H1 (cell line): ENCODE results near the gene GPR171. TPM values are rescaled to one million over a fixed set of nuclear protein-coding genes. Genes with fewer than 3 reads are reported as not detected.

Experiments
- CTCF ChIA-PET: fragments of 300-600 bp; sonication (Branson Sonifier 250); formaldehyde crosslinking; loops from one replicate; lab custom pipeline; 2021; ENCODE audit not compliant: partially characterized antibody; lab: Charles Lee
- POLR2A ChIA-PET: fragments of 300-600 bp; sonication (Branson Sonifier 250); formaldehyde crosslinking; loops from one replicate; lab custom pipeline; 2021; ENCODE audit warnings: inconsistent platforms; ENCODE audit not compliant: partially characterized antibody; lab: Charles Lee
- DNase-seq, 2 experiments: peaks; one replicate each; pipeline versions ENCODE4 v3.0.0 to v3.0.0-alpha.2; 2010 to 2022; ENCODE audit warnings: low spot score in 2 of 2, low read depth in 1 of 2, mixed read lengths in 1 of 2
- FAIRE-seq: peaks from 2 replicates; lab custom pipeline; 2011; peaks lifted over from hg19 to GRCh38; lab: Jason Lieb, UNC
- H2AFZ ChIP-seq: 2 replicates; pipeline ENCODE4 v1.8.1; 2012; ENCODE audit warnings: low read length, inconsistent platforms
- H2AK5ac ChIP-seq: 2 replicates; pipeline ENCODE4 v1.6.1; 2013; ENCODE audit warnings: low read depth, low read length
- H2BK120ac ChIP-seq: replicated peaks from 2 replicates; pipeline ENCODE3; 2013; ENCODE audit warnings: low read depth, low read length, inconsistent platforms
- H2BK12ac ChIP-seq: 2 replicates; pipeline ENCODE4 v1.6.1; 2013; ENCODE audit warnings: low read depth, low read length
- H2BK15ac ChIP-seq: 2 replicates; pipeline ENCODE4 v1.6.1; 2013; ENCODE audit warnings: low read length
- H2BK20ac ChIP-seq: 2 replicates; pipeline ENCODE4 v1.6.1; 2013; ENCODE audit warnings: low read length
- H2BK5ac ChIP-seq: 2 replicates; pipeline ENCODE4 v1.6.1; 2013; ENCODE audit warnings: low read depth, low read length
- H3K14ac ChIP-seq: 2 replicates; pipeline ENCODE4 v1.6.1; 2013; ENCODE audit warnings: inconsistent platforms; ENCODE audit not compliant: insufficient read length
- H3K18ac ChIP-seq: 2 replicates; pipeline ENCODE4 v1.6.1; 2013; ENCODE audit warnings: low read length; ENCODE audit errors: extremely low read depth
- H3K23ac ChIP-seq: 2 replicates; pipeline ENCODE4 v1.6.1; 2013; ENCODE audit warnings: inconsistent platforms; ENCODE audit not compliant: insufficient read length
- H3K23me2 ChIP-seq: 2 replicates; pipeline ENCODE4 v1.6.1; 2013; ENCODE audit warnings: low read depth, low read length
- H3K27ac ChIP-seq: 2 replicates; pipeline ENCODE4 v1.6.1; 2011; ENCODE audit warnings: low read depth, low read length, inconsistent platforms
- H3K27me3 ChIP-seq, 4 experiments: replicated peaks in 1 of 4; 1 replicate in 1 of 4; 2 replicates in 3 of 4; pipeline versions ENCODE4 v1.6.1 to v1.8.1; 2011 to 2013; ENCODE audit warnings: low read length in 3 of 4, mild to moderate bottlenecking in 3 of 4, inconsistent platforms in 2 of 4, mixed read lengths in 2 of 4, moderate library complexity in 1 of 4; ENCODE audit not compliant: control insufficient read depth in 3 of 4, insufficient read depth in 3 of 4; ENCODE audit errors: extremely low read depth in 1 of 4
- H3K36me3 ChIP-seq, 4 experiments: 2 replicates each; pipeline versions ENCODE4 v1.6.1 to v1.8.1; 2011 to 2013; ENCODE audit warnings: mild to moderate bottlenecking in 4 of 4, low read length in 3 of 4, moderate library complexity in 2 of 4, control low read depth in 1 of 4, inconsistent platforms in 1 of 4; ENCODE audit not compliant: insufficient read depth in 4 of 4, control insufficient read depth in 2 of 4
- H3K4ac ChIP-seq: replicated peaks from 2 replicates; pipeline ENCODE3; 2013; ENCODE audit warnings: low read length, low read depth, mixed read lengths, inconsistent platforms; ENCODE audit not compliant: insufficient read length
- H3K4me1 ChIP-seq, 4 experiments: replicated peaks in 1 of 4; 1 replicate in 1 of 4; 2 replicates in 3 of 4; pipeline versions ENCODE4 v1.6.1 to v1.8.1; 2011 to 2013; ENCODE audit warnings: low read length in 3 of 4, inconsistent platforms in 2 of 4, mixed read lengths in 1 of 4; ENCODE audit not compliant: insufficient read depth in 4 of 4, control insufficient read depth in 3 of 4
- H3K4me2 ChIP-seq, 2 experiments: 2 replicates each; pipeline versions ENCODE4 v1.6.1 to v1.8.1; 2011 to 2013; ENCODE audit warnings: low read depth in 2 of 2, low read length in 2 of 2, control low read depth in 1 of 2, inconsistent platforms in 1 of 2, mild to moderate bottlenecking in 1 of 2; ENCODE audit not compliant: insufficient read depth in 1 of 2
- H3K4me3 ChIP-seq, 4 experiments: fragments of 200-600, 300-600 bp in 1 of 4; sonication (generic), shearing (Covaris generic), sonication (Bioruptor Twin) in 1 of 4; 2 replicates each; pipeline versions ENCODE4 v1.5.1 to v1.8.1; 2011 to 2016; ENCODE audit warnings: low read length in 4 of 4, low read depth in 3 of 4, control low read depth in 2 of 4, inconsistent platforms in 2 of 4, mild to moderate bottlenecking in 2 of 4, mixed read lengths in 1 of 4, moderate library complexity in 1 of 4; ENCODE audit not compliant: insufficient read depth in 2 of 4; ENCODE audit errors: extremely low read depth in 1 of 4
- H3K56ac ChIP-seq: replicated peaks from 2 replicates; pipeline ENCODE3; 2013; ENCODE audit warnings: low read depth, mild to moderate bottlenecking, mixed read lengths, low read length, inconsistent platforms; ENCODE audit not compliant: insufficient read length
- H3K79me1 ChIP-seq: 2 replicates; pipeline ENCODE4 v1.6.1; 2013; ENCODE audit warnings: low read depth, low read length, control low read depth
- H3K79me2 ChIP-seq, 2 experiments: 2 replicates each; pipeline versions ENCODE4 v1.6.1 to v1.8.1; 2012 to 2013; ENCODE audit warnings: low read length in 2 of 2, mild to moderate bottlenecking in 2 of 2, inconsistent platforms in 1 of 2; ENCODE audit not compliant: insufficient read depth in 2 of 2, control insufficient read depth in 1 of 2
- H3K9ac ChIP-seq, 4 experiments: replicated peaks in 1 of 4; 1 replicate in 1 of 4; 2 replicates in 3 of 4; pipeline versions ENCODE4 v1.6.1 to v1.8.1; 2011 to 2013; ENCODE audit warnings: low read depth in 3 of 4, low read length in 3 of 4, control low read depth in 2 of 4, mild to moderate bottlenecking in 2 of 4, moderate library complexity in 2 of 4, inconsistent platforms in 1 of 4; ENCODE audit errors: extremely low read depth in 1 of 4
- H3K9me3 ChIP-seq, 2 experiments: 2 replicates each; pipeline versions ENCODE4 v1.6.1 to v1.8.1; 2012 to 2013; ENCODE audit warnings: mild to moderate bottlenecking in 2 of 2, moderate library complexity in 2 of 2, control low read depth in 1 of 2, inconsistent platforms in 1 of 2, low read depth in 1 of 2, low read length in 1 of 2, mixed read lengths in 1 of 2; ENCODE audit not compliant: insufficient read depth in 2 of 2
- H4K20me1 ChIP-seq, 2 experiments: replicated peaks in 1 of 2; 2 replicates each; pipeline versions ENCODE3 to v1.8.1; 2011 to 2013; ENCODE audit warnings: inconsistent platforms in 2 of 2, low read length in 2 of 2, mild to moderate bottlenecking in 1 of 2; ENCODE audit not compliant: insufficient read depth in 2 of 2, control insufficient read depth in 1 of 2
- H4K5ac ChIP-seq: 2 replicates; pipeline ENCODE4 v1.6.1; 2013; ENCODE audit warnings: low read length, low read depth, mixed read lengths, inconsistent platforms; ENCODE audit not compliant: insufficient read length
- H4K8ac ChIP-seq: 2 replicates; pipeline ENCODE4 v1.8.0; 2013; ENCODE audit warnings: mild to moderate bottlenecking, moderate library complexity, low read length, inconsistent platforms; ENCODE audit not compliant: insufficient read depth; ENCODE audit errors: extremely low read depth
- H4K91ac ChIP-seq: replicated peaks from 2 replicates; pipeline ENCODE3; 2013; ENCODE audit warnings: low read length, mixed read lengths, inconsistent platforms; ENCODE audit not compliant: insufficient read length
- BACH1 ChIP-seq: IDR thresholded peaks from 2 replicates; pipeline ENCODE4 v1.6.1; 2012; ENCODE audit warnings: low read length, improper control_type of control experiment
- CBX8 ChIP-seq: fragments of 300-800, 300-1000 bp; sonication (generic); IDR thresholded peaks from 2 replicates; pipeline ENCODE4 v1.7.1; 2016; ENCODE audit warnings: low read depth, low read length, borderline replicate concordance
- CEBPB ChIP-seq: IDR thresholded peaks from 2 replicates; pipeline ENCODE4 v1.6.1; 2012; ENCODE audit warnings: low read depth, low read length
- GABPA ChIP-seq: IDR thresholded peaks from 2 replicates; pipeline ENCODE4 v1.6.1; 2011; ENCODE audit warnings: mild to moderate bottlenecking, low read length, moderate library complexity, borderline replicate concordance; ENCODE audit not compliant: insufficient read depth
- KDM4A ChIP-seq: IDR thresholded peaks from one replicate; pipeline ENCODE4 v1.7.1; 2012; ENCODE audit warnings: low read depth, mild to moderate bottlenecking, moderate library complexity, low read length, inconsistent platforms; ENCODE audit not compliant: severe bottlenecking
- MAFK ChIP-seq: IDR thresholded peaks from 2 replicates; pipeline ENCODE4 v1.6.1; 2012; ENCODE audit warnings: low read depth, mild to moderate bottlenecking, improper control_type of control experiment, low read length
- NANOG ChIP-seq: IDR thresholded peaks from 2 replicates; pipeline ENCODE4 v1.6.1; 2011; ENCODE audit warnings: low read length, low read depth, mild to moderate bottlenecking, inconsistent platforms; ENCODE audit not compliant: insufficient read depth, poor library complexity, severe bottlenecking
- RBBP5 ChIP-seq: IDR thresholded peaks from 2 replicates; pipeline ENCODE4 v1.7.1; 2012; ENCODE audit warnings: low read depth, mild to moderate bottlenecking, inconsistent platforms, low read length, moderate library complexity, borderline replicate concordance
- RFX5 ChIP-seq: IDR thresholded peaks from 2 replicates; pipeline ENCODE4 v1.6.1; 2011; ENCODE audit warnings: low read depth, low read length, improper control_type of control experiment, borderline replicate concordance
- SIN3A ChIP-seq, 2 experiments: IDR thresholded peaks in 1 of 2; conservative IDR thresholded peaks in 1 of 2; 2 replicates each; pipeline ENCODE4 v1.6.1; 2011 to 2012; ENCODE audit warnings: low read length in 2 of 2, improper control_type of control experiment in 1 of 2, low read depth in 1 of 2, mild to moderate bottlenecking in 1 of 2
- WGBS, 2 experiments: shearing (Covaris generic) in 1 of 2; methylation state at CpG; one replicate each; pipeline versions ENCODE4 v1.1.6 to v1.1.7; 2013 to 2015; ENCODE audit warnings: low lambda C conversion rate in 2 of 2, mixed read lengths in 2 of 2, inconsistent platforms in 1 of 2, low coverage in 1 of 2, missing lambda C conversion rate in 1 of 2; ENCODE audit not compliant: insufficient replicate concordance in 2 of 2, insufficient coverage in 1 of 2, insufficient read length in 1 of 2; ENCODE audit errors: extremely low coverage in 1 of 2, missing lambda C conversion rate in 1 of 2; 5-methylcytosine and 5-hydroxymethylcytosine counted together
- polyA plus RNA-seq, 7 experiments: library from polyadenylated mRNA; depleted of rRNA in 3 of 7; stranded (reverse) in 5 of 7; unstranded in 2 of 7; fragments of >200 nt in 5 of 7; fragments of 200-250 nt in 2 of 7; gene quantifications; 1 replicate in 5 of 7; 2 replicates in 1 of 7; 4 replicates in 1 of 7; pipeline versions ENCODE4 v1.2.1 to v1.2.3, GENCODE V29; 2011 to 2013; ENCODE audit warnings: missing spikeins in 2 of 7, mixed read lengths in 2 of 7
- total RNA-seq: library from RNA; stranded (reverse); fragmentation: NEBNext Ultra II Directional; extraction: Animal tissue kit (Norgen Biotek cat#: 25700); gene quantifications from 2 replicates; pipeline ENCODE4 v1.2.1, GENCODE V29; 2021

Gene GPR171
- total and polyA plus RNA-seq, 2 of the 8 experiments (the other 6 are each of a cell fraction or from before 2014, with no cell fraction given) = not detected

DNA sequence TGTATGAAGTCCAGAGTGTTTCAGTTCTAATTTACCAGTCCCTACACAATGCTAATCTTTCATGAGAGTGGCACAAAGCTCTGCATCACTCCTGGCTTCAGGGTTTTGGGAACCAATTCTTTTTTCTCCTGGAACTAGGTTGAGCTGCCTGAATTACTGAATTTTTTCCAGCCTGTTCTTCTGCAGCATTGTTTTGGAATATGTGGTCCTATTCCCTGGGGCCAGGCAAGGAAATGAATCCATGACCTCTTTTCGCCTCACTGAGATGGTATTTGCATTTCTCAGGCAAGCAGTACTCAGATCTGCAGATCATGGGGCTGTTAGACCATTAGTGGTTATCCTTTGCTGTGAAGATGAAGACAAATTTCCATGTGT, 25.6 kb upstream of the GPR171 start:
- no peak overlapping the region for H2BK20ac ChIP-seq
- H3K56ac ChIP-seq = no peak overlapping the region
- no peak overlapping the region for H2BK12ac ChIP-seq
- H4K91ac ChIP-seq = no peak overlapping the region
- 83% methylated on average over 1 of the region's 1 CpG; no CpG with 5 or more reads in 1 of the 2 experiments for WGBS, 2 experiments
- ChIA-PET CTCF (interaction anchor here (0.6 to 8.6 kb wide), 39 partner anchors 9 to 690 kb away, joined by 3 to 155 read pairs (median 5); partner anchors contain the start of gene P2RY14), POLR2A (no interaction called here)
- no peaks in the 10 kb centered on the region for H3K79me2 ChIP-seq
- no peaks in the 10 kb centered on the region for H3K27me3 ChIP-seq
- H3K4ac ChIP-seq = no peak overlapping the region
- H3K27ac ChIP-seq = no peak overlapping the region
- H3K9ac ChIP-seq = no peak overlapping the region
- no peak overlapping the region for H2AK5ac ChIP-seq
- H4K8ac ChIP-seq = no peak overlapping the region
- H3K4me2 ChIP-seq = no peak overlapping the region
- no peak overlapping the region for H2BK120ac ChIP-seq
- no peak overlapping the region for H3K18ac ChIP-seq
- no peak overlapping the region for H2AFZ ChIP-seq
- H3K9me3 ChIP-seq = no peaks in the 10 kb centered on the region
- H3K4me3 ChIP-seq = no peak overlapping the region
- FAIRE-seq = no peak
- H3K14ac ChIP-seq = no peak overlapping the region
- DNase-seq = no peak
- H3K23me2 ChIP-seq = no peaks in the 10 kb centered on the region
- H3K4me1 ChIP-seq = peaks cover 0 to 19% (median 9%) of the 10 kb centered on the region in 4 experiments; a peak in 4 of 7 replicates
- no peak overlapping the region for H2BK15ac ChIP-seq
- no peaks in the 10 kb centered on the region for H4K20me1 ChIP-seq
- H3K79me1 ChIP-seq = no peaks in the 10 kb centered on the region
- no peak overlapping the region for H3K23ac ChIP-seq
- no peak overlapping the region for H4K5ac ChIP-seq
- H3K36me3 ChIP-seq = no peaks in the 10 kb centered on the region
- no peak overlapping the region for H2BK5ac ChIP-seq
- TF ChIP-seq RFX5 = no peak
- no peak for TF ChIP-seq NANOG
- no peak for TF ChIP-seq SIN3A (conservative IDR thresholded peaks at IDR 0.05 in 1 of 2, IDR thresholded peaks at IDR 0.05 in 1 of 2; ENCODE audit: low read depth in 1 of 2, low read length in 2 of 2)
- no peak for TF ChIP-seq GABPA
- TF ChIP-seq KDM4A = no peak
- TF ChIP-seq CEBPB = no peak
- no peak for TF ChIP-seq MAFK
- no peak for TF ChIP-seq BACH1
- TF ChIP-seq CBX8 = no peak
- no peak for TF ChIP-seq RBBP5
